ENCODE data around the gene GXYLT1.
A peak's percentile ranks its signal among the peaks of the same experiment; 100 is the strongest.
"Not testable (repeated sequence)": the region's sequence is repeated elsewhere in the genome, so short reads cannot be mapped to it uniquely, and the experiment has no call there.

GXYLT1 gene

GRCh38 chr12:42144408-42145196 lies at the start of gene GXYLT1:
Gene GXYLT1 (minus strand): TSS chr12:42144874. CDS start chr12:42144646, 228 bp downstream.
- DNase-seq (ENCODE audit: low spot score): peak; percentile 90

GRCh38 chr12:42192686-42193085 lies 48.0 kb upstream of the GXYLT1 start:
- DNase-seq (ENCODE audit: low spot score): no peak

DNA sequence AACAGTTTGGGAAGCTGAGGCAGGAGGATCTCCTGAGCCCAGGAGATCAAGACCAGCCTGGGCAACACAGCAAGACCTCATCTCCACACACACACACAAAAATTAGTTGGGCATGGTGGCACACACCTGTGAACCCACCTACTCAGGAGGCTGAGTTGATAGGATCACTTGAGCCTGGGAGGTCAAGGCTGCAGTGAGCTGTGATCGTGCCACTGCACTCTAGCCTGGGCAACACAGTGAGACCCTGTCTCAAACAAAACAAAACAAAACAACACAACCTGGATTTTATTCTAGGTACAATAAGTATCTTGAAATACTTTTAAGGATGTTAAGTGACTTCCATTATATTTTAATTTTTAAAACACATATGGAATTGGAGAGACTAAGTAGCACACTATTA lies 47.6 kb upstream of the GXYLT1 start:
- no peak for DNase-seq (ENCODE audit: low spot score)

DNA sequence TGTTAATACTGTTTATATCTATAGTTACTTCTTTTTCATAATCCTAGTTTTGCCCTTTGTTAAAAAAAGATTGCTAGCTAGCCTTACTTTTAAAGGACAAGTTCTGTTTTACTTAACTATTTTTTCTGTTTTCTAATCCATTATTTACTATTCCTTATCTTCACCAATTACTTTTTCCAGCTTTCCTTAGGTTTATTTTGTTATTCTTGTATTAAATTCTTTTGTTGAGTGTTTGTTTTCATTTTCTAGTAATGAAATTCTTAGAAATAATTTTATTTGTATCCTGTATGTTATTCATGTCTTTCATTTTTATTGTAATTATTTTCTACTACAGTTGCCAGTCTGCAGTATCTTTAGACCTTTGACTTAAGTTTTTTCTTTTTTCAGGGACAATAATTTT lies 45.7 kb upstream of the GXYLT1 start:
- DNase-seq (ENCODE audit: low spot score): no peak

DNA sequence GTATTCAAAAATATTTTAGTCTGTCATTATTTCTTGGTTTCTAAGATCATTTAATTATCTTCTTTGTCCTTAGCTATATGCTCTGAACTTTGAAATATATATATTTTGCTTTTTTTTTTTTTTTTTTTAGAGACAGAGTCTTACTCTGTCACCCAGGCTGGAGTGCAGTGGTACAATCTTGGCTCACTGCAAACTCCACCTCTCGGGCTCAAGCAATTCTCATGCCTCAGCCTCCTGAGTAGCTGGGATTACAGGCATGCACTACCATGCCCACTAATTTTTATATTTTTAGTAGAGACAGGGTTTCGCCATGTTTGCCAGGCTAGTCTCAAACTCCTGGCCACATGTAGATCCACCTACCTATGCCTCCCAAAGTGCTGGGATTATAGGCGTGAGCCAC lies 43.6 kb upstream of the GXYLT1 start:
- DNase-seq (ENCODE audit: low spot score): not testable (repeated sequence)

DNA sequence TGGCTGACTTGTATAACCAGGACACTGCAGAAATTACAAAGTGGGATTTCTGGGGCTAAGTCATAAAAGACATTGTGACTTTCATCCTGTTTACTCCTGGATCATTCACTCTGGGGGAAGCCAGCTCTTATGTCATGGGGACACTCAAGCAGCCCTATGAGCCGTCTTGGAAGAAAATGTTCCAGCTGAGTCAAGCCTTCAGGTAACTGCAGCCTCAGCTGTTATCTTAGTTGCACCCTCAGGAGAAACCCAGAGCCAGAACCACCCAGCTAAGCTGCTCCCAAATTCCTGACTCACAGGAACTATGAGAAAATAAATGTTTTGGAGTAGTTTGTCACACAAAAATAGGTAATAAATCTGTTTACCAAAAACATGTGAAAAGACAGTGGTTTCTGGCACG lies 43.1 kb upstream of the GXYLT1 start:
- no peak for DNase-seq (ENCODE audit: low spot score)

DNA sequence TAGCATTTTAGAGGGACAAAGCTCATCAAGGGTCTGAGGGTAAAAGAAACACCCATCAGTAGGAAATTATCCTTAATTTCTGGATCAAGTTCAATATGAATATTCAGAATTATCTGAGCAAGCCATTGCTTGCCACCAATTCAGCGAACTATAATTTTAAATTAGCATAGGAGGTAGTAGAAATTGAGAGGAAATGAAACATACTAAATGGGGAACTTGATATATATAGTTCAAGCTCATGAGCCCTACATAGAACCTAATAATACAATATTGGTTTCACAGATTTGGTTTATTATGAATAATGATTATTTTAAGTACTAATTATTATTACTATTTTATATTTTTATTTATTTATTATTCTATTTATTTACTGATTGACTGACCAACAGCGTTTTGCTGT lies 42.1 kb upstream of the GXYLT1 start:
- no peak for DNase-seq (ENCODE audit: low spot score)

- DNase-seq (ENCODE audit: low spot score): no peak
Observed at GRCh38 chr12:42182394-42182793, 37.7 kb upstream of the GXYLT1 start.

DNA sequence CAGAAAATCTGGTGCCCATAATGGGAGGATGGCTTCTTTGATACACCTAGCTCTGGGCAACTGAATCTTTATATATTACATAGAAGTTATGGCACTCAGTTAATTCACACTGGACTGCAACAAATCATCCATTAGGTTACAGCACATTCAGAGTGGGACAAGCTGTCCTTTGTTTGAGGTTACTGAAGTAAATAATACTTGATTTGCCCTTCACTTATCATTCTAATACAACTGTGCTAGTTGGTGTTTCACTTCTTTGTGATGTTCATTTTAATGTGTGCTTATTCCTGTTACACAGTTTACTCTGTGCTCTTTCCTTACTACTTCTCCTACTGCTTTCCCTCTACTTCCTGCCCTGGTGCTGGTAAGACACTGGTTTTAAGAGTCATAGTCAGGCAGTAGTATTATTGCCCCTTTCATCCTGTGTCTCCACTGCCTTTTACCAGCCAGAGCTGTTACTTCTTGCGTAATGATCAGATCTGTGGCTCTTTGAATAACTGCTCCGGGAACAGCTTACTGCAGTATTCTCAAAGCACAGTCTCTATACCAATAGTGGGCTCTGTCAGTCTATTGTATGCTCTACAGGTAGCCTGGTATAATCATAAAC lies 36.4 kb upstream of the GXYLT1 start:
- DNase-seq (ENCODE audit: low spot score): no peak

- no peak for DNase-seq (ENCODE audit: low spot score)
Observed at GRCh38 chr12:42178101-42178500, 33.4 kb upstream of the GXYLT1 start.

DNA sequence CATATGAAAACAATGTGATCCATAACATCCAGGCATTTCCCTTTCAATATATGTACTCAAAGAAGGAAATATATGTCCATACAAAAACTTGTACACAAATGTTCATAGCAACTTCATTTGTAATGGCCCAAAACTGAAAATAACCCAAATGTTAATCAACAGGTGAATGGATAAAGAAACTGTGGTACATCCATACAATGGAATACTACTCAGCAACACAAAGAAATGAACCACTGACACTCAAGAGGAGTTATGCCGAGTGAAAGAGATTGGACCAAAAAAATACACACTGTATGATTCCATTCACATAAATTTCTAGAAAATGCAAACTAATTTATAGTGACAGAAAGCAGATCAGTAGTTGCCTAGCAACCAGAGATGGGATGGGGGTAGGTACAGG lies 30.3 kb upstream of the GXYLT1 start:
- DNase-seq (ENCODE audit: low spot score): no peak

DNA sequence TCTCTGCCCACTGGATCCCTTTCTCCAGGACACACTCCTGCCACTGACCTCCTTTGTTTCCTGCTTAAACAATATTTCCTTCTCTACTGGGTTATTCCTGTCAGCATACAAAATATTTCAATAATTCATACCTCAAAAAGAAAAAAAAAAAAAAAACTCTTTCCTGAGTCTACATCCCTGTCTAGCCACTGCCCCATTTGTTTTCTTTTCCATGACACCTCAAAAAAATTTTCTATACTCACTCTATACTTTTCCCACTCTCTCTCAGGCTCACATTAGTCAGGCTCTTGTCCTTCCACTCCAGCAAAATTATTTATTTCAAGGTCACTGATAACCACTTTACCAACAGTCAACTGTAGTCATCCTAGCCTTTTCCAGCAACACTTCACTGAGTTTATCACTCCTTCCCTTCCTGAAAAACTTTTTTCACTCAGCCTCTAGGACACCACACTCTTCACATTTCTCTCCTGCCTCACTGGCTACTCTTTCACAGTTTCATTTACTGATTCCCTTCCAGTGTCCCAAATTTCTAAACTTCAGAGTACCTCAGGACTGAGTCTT lies 29.4 kb upstream of the GXYLT1 start:
- DNase-seq (ENCODE audit: low spot score): no peak

GRCh38 chr12:42172441-42173210 lies 28.0 kb upstream of the GXYLT1 start:
- DNase-seq (ENCODE audit: low spot score): no peak

DNA sequence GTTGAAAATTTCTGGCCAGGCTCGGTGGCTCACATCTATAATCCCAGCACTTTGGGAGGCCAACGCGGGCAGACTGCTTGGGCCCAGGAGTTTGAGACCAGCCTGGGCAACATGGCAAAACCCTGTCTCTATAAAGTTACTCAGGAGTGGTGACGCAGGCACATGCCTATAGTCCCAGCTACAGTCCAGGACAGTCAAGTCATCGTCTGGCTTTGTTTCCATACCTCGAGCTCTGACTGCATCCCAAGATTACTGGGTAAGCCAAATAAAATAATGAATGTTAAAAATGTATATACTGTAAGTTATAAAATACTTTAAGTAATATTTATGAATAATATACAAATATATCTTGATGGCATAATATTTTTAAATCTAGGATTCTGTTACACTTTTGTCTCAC lies 23.0 kb upstream of the GXYLT1 start:
- DNase-seq (ENCODE audit: low spot score): no peak

DNA sequence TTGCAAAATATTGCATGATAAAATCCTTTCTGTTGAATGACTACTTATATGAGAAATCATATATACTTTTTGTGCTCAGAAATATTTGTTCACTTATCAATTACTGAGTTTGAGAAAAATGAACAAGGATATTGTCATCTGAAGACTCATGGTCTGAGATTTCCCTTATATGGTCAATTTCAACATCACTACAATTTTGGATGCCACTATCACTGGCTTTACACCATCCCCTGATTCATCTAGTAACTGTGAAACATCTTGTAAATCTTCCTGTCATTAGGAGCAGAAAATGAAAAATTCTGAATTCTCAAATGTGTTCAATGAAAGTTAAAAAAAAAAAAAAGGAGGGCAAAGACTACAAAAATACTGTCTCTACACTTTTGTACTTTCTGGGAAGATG lies 21.8 kb upstream of the GXYLT1 start:
- DNase-seq (ENCODE audit: low spot score): no peak

GRCh38 chr12:42163913-42164312 lies 19.2 kb upstream of the GXYLT1 start:
- DNase-seq (ENCODE audit: low spot score): no peak

DNA sequence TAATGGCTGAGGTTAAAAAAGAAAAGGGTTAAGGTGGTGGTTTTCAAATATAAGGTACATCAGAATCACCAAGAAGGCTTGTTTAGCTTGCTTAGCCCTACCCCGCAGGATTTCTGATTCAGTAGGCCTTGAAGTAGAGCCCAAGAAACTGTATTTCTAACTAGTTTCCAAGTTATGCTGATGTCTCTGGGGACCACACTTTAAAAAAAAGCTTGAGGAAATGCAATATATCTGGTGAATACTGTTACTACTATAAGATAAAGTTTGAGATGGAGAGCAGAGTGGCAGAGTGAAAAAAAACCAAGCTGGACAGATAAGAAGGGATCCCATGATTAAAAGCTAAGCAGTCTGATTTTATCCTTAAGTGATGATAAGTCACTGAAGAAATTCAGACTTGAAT lies 18.3 kb upstream of the GXYLT1 start:
- DNase-seq (ENCODE audit: low spot score): no peak

- no peak for DNase-seq (ENCODE audit: low spot score)
Observed at GRCh38 chr12:42162193-42162592, 17.5 kb upstream of the GXYLT1 start.

- no peak for DNase-seq (ENCODE audit: low spot score)
Observed at GRCh38 chr12:42161529-42161928, 16.9 kb upstream of the GXYLT1 start.

DNA sequence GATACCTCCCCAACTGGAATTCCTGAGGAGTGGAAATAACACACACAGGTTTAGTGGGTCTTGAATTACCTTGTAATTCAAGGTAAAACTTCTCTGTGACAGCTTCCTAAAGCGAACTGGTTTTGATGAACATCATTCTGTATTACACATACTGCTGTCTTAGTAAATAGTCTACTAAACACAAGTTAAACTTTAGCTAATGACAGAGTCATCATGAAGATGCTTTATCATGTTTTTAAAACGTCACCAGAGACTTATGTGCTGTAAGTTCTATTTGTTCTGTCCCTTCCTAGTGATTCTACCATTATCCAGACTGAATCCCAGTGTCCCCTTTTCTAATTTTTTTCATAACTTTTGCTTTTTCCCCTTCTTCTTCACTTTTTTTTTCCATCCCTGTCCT lies 11.6 kb upstream of the GXYLT1 start:
- no peak for DNase-seq (ENCODE audit: low spot score)

DNA sequence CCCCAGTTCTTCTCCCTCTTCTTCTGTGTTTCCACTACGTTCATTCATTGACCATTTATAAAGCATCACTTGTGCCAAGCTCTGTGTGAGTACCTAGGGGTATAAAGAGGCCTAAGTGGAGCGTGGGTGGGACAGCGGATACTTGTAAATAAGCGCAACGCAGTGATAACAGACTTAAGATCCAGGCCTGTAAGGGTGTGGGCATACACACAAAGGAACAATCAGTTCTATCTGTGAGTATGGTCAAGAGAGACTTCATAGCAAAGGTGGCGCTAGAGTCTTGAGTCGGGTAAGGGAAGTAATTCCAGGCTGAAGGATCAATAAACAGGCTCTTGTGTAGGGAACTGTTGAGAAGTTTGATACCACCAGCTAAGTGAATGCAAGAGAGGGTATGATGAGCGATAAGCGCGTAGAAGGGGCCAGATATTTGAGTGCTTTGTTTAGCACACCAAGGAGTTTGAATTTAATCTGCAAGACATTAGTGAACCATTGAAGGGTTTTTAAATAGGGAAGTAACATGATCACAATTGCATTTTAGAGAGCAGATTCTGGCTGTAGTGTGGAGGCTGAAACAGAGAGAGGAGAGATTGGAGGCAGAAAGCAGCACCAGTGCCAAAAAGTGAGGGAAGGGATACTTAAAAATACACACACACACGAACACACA lies 1.0 kb upstream of the GXYLT1 start:
- DNase-seq (ENCODE audit: low spot score): no peak

GRCh38 chr12:42145197-42145549 lies 499 bp upstream of the GXYLT1 start:
- DNase-seq (ENCODE audit: low spot score): no peak

- no peak for DNase-seq (ENCODE audit: low spot score)
Observed at GRCh38 chr12:42144158-42144407, 591 bp downstream of the GXYLT1 start.

Data from hepatic stellate cell (primary cell).